Epithelial cell of esophagus (primary cell): ENCODE data around the gene AP2S1.
A peak's percentile ranks its signal among the peaks of the same experiment; 100 is the strongest.
"Not testable (repeated sequence)": the region's sequence is repeated elsewhere in the genome, so short reads cannot be mapped to it uniquely, and the experiment has no call there.

ENCODE experiments used
- DNase-seq: peaks from one replicate; pipeline ENCODE4 v3.0.0; 2010; ENCODE audit warnings: low read depth
- H3K4me3 ChIP-seq: 2 replicates; pipeline ENCODE4 v1.5.1; 2011; ENCODE audit warnings: mild to moderate bottlenecking, low read length, control low read depth
- CTCF ChIP-seq: IDR thresholded peaks from 2 replicates; pipeline ENCODE4 v1.5.1; 2011; ENCODE audit warnings: low read depth, mild to moderate bottlenecking, low read length, control low read depth, inconsistent platforms; ENCODE audit not compliant: insufficient read depth; ENCODE audit errors: missing control alignments

AP2S1 gene

DNA sequence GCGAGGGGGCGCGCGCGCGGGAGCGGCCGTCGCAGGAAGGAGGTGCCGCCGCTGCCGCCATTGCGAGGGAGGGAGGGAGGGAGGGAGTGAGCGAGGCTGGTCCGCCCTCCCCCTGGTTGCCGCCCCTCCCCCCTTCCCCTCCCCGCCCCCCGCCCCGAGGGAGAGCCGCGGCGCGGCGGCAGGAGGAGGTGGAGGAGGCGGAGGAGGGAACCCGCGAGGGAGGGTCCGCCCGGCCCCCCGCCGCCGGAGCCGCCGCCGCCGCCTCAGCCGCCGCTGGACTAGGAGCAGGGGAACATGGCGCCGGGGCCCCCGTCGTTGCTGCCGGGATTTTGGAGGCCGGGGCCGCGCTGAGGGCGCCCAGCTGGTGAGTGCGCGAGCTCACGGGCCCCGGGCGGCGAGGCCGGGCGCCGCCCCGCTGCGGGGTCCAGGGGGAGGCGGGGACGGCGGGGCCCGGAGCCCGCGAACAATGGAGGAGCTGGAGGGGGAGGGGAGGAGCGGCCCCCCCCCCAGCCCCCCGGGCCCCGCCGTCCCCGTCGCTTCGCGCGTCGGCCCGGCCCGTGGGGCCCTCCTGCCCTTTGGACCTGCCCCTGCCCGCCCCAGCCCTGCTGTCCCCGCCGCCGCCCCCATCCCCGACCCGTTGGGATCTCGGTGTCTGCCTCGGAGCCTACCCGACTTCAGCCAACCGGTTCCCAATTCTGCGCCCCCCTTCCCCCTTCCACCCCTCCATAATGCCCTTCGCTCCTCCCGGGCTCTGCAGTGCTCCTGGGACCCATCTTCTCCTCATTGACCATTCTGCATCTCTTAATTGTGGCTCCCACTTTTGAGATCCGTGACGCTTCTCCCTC, 10.4 kb upstream of the AP2S1 start, which contains the start of gene ARHGAP35:
ARHGAP35 (plus strand) TSS at position 152 of the 845 bp plus-strand sequence. CDS start 57,679 bp downstream, outside the sequence.
- DNase-seq, result peak; percentile 85
- H3K4me3 ChIP-seq, result peak within 1 kb of the TSS; percentile 73
- no peak for TF ChIP-seq CTCF

- DNase-seq, result peak; percentile 99
- TF ChIP-seq CTCF, result no peak
- peak overlapping the region; percentile 70 for H3K4me3 ChIP-seq
Observed at GRCh38 chr19:46860125-46860845, 9.6 kb upstream of the AP2S1 start.

DNA sequence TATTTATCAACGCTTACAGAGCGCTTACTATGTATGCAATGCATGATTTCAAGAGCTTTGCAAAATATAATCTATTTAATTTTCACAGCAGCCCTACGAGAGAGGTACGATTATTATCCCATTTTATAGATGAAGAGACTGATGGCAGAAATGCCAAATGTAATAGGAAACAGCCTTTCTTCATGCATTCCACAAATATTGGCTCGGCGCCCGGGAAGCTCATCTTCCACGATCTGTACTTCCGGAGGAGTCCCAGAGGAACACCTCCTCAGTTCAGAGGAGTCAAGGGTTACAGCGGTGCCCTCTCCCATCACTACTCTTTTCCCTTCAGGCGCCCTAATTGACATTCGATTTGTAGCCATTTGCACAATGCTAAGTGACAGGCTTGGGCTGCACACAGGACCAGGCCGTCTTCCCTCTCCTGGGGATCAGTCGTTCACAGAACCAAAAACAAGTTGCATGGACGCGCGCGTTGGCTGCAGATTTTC, 9.0 kb upstream of the AP2S1 start:
- TF ChIP-seq CTCF, result no peak
- DNase-seq, result no peak
- H3K4me3 ChIP-seq, result peak overlapping the region; percentile 27

- TF ChIP-seq CTCF, result peak; percentile 76
- H3K4me3 ChIP-seq, result peak overlapping the region; percentile 36
- peak; percentile 97 for DNase-seq
Observed at GRCh38 chr19:46856062-46857022, 5.7 kb upstream of the AP2S1 start.

- not testable (repeated sequence) for DNase-seq, H3K4me3 ChIP-seq
Observed at GRCh38 chr19:46854698-46855097, 4.1 kb upstream of the AP2S1 start.

GRCh38 chr19:46852830-46853229, 2.2 kb upstream of the AP2S1 start:
- no peak for DNase-seq
- no peak overlapping the region for H3K4me3 ChIP-seq
- no peak for TF ChIP-seq CTCF

DNA sequence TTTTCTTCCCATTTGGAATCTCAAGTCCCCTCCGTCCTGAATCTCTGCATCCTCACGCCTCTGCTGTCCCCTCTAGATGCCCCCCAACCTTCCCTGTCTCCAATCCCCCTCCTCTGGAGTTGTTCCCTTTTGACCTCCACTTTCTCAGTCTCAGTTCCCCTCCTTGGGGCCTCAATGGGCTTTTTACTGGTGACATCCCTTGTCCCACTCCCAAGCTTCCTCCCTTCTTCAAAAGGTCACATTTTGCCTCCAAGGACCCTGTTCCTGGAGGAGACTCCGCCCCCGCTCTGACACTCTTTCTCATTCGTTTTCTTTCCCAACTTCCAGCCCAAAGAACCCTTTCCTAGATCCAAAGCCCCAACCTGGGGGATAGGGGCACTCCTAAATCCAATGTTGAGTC, 1.0 kb downstream of the AP2S1 start:
- peak overlapping the region; percentile 97 for H3K4me3 ChIP-seq
- no peak for TF ChIP-seq CTCF
- DNase-seq, result no peak
